Measurements from ENCODE around the gene ALKBH3.

GRCh38 chr11:43925932-43926505 lies 45.4 kb downstream of the ALKBH3 start:
- no peak for TF ChIP-seq POLR2AphosphoS5 (IDR thresholded peaks at IDR 0.05; ENCODE audit: low read length)
- TF ChIP-seq CHD1 (IDR thresholded peaks at IDR 0.05; ENCODE audit: low read depth, low read length) = no peak
- no peak for TF ChIP-seq ESRRA (IDR thresholded peaks at IDR 0.05; ENCODE audit: low read length)
- no peak for TF ChIP-seq POLR2A (IDR thresholded peaks at IDR 0.05; ENCODE audit: low read depth, low read length)
- no peak for TF ChIP-seq PRDM15 (CRISPR knock-in tag; IDR thresholded peaks at IDR 0.05)
- no peak for TF ChIP-seq NBN (IDR thresholded peaks at IDR 0.05)
- TF ChIP-seq MYC (IDR thresholded peaks at IDR 0.05; ENCODE audit: insufficient read depth, insufficient read length, insufficient replicate concordance, low read length, severe bottlenecking) = no peak
- no peak for TF ChIP-seq CTCF (IDR thresholded peaks at IDR 0.05 in 2 of 3, conservative IDR thresholded peaks at IDR 0.05 in 1 of 3; ENCODE audit: control insufficient read depth in 2 of 3, extremely low read depth in 1 of 3, insufficient read depth in 1 of 3, low read depth in 3 of 3, low read length in 3 of 3)
- no peak for TF ChIP-seq SREBF2 (IDR thresholded peaks at IDR 0.05; ENCODE audit: low read length)
- TF ChIP-seq USF2 (IDR thresholded peaks at IDR 0.05; ENCODE audit: borderline replicate concordance, low read depth, low read length) = no peak
- no peak for TF ChIP-seq NFIC (IDR thresholded peaks at IDR 0.05; ENCODE audit: low read depth, low read length)

Measured in GM12878 (cell line).